C4-2B (cell line): ENCODE data around the gene ADCY2.

Experiments
- H3K27ac ChIP-seq: fragments of 450-650 bp; 2 replicates; pipeline ENCODE4 v1.5.1; 2017
- ZFX ChIP-seq: fragments of 450-650 bp; IDR thresholded peaks from 2 replicates; pipeline ENCODE4 v1.6.1; 2017
- TF ChIP-seq, protein P1 (sequence below): fragments of 450-650 bp; conservative IDR thresholded peaks from 2 replicates; pipeline ENCODE4 v1.5.1; 2017; ENCODE audit warnings: mild to moderate bottlenecking

ADCY2 gene

DNA sequence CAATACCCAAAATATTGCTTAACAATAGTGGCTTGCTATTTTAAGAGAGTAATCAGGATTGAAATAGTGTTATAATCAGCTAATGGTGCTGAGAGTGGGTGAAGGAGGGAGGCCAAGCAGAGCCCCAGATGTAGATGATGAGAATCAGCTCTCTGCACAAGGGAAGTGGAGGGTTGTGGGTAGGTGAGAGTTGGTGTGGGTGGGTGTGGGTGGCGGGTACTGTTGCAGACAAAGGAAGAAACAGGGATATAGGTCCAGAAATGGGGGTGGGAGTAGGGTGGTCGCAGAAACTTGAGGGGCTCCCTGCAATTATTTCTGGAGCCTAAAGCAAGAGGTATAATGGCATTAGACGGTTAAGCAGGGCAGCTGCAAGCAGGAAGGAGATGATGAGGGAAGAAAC, 7.4 kb upstream of the ADCY2 start:
- no peak for TF ChIP-seq ZFX
- H3K27ac ChIP-seq: no peak overlapping the region

DNA sequence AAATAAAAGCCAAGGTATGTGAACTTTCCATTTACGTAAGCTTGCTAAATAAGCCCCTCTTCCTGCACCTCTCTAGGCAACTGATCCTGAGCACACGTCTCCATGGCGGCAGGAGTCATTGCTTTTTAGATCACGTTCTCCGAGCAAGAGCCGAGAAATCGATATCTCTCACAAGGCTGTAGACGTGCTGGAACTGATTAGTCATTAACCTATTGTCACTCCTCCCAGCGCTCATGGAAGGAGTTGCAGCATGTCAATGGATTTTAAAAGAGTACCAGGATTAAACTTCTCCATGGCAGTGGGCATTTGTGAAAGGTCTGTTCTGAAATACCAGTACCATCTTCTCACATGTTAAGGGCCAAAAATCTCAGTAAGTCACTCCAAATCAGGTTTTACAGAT, 4.7 kb upstream of the ADCY2 start:
- TF ChIP-seq, protein P1, sequence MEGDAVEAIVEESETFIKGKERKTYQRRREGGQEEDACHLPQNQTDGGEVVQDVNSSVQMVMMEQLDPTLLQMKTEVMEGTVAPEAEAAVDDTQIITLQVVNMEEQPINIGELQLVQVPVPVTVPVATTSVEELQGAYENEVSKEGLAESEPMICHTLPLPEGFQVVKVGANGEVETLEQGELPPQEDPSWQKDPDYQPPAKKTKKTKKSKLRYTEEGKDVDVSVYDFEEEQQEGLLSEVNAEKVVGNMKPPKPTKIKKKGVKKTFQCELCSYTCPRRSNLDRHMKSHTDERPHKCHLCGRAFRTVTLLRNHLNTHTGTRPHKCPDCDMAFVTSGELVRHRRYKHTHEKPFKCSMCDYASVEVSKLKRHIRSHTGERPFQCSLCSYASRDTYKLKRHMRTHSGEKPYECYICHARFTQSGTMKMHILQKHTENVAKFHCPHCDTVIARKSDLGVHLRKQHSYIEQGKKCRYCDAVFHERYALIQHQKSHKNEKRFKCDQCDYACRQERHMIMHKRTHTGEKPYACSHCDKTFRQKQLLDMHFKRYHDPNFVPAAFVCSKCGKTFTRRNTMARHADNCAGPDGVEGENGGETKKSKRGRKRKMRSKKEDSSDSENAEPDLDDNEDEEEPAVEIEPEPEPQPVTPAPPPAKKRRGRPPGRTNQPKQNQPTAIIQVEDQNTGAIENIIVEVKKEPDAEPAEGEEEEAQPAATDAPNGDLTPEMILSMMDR: peak; percentile 6; the same call in 1 of the 2 replicates
- no peak for TF ChIP-seq ZFX
- no peak overlapping the region for H3K27ac ChIP-seq

DNA sequence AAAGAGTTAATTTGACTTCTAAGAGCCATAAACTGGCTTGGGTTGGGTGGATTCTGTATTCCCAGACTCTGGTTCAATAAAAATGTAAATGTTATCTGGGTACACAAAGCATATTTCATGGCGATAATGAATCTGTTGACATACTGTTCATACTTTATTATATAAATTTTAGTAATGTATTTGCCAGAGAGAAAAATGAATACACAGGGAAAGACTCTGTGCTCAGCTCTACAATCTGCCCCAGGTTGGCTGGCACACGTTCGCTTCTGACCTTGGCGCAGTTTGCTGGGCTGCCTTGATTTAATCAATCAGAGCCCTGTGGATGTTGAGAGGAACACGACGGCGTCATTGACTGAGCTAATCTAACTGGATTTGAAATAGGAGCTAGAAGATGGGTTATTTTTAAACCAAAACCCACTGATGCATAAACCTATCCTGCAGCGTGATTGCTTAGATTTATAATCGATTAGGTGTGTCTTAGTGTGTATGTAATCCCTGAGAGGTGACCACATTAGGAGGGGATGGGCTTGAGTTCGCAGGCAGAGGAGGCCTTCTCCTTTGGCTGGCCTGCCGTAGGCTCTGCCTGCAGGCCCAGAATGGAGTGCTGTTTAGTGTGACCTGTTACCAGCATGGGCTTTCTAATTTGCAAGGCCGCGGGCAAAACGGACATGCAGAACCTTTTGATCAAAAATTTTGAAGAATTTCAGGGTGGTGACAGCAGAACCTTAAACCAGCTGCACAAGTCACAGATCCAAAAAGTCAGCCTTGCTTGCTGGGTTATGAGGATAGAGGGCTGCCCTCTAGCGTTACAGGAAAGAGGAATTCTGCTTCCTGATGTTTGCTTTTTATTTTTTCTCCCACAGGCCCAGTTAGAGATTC, 3.9 kb upstream of the ADCY2 start:
- no peak overlapping the region for H3K27ac ChIP-seq
- no peak for TF ChIP-seq ZFX
- TF ChIP-seq, protein P1: peak; percentile 83

DNA sequence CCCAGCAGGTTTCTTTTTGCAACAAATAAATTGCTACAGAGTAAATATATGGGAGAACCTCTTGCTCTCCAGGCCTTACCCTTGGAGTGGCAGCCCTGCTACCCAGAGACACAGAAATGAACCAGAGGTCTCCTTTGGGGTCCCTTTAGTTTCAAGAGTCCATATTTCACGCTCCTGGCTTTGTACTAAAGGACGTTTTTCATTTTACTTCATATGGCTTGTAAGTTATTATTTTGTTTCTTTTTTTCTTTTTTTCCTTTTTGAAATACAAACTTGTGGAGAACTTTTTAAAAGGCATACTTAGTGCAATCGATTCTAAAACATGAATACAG, 3.3 kb upstream of the ADCY2 start:
- H3K27ac ChIP-seq: no peak overlapping the region
- TF ChIP-seq ZFX: no peak
- TF ChIP-seq, protein P1: peak; percentile 61

DNA sequence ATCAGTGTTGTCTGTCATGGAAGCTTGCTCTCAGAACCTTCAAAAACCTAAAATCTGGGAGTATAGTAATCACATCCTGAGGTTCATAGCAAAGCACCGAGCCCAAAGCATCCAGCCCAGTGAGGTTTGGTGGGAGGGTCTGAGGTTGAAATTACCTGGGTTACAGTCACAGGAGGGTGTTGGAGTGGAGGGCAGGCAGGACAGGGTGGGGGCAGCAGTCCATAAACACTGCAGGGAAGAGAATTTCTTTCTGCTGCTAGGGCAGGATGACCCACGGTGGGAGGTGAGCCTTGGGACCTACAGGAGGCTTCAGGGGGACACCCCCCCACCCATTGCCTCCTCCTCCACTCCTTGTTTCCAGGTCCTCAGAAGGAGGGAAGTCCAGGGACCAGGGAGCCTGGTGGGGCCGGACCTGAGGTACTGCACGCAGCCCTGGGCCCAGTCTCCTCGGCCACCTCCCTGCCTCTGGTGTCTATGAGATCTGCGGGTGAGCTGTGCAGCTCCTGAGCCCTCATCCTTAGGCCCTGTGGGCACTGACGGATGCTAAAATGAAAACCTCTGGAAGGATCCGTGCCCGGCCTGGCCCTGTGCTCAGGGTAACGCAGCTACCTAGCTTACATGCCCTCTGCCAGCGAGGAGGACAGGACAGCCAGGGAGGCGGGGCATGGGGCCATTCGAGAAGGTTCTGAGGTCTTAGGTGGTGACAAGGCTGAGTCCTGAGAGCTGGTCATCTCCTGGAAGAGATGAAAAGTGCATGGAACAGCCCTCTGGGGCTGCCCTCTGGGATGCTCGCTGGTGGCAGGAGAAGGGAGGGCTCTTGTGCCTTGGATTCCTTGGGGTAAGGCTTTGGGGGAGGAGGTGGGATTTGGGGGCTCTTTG, 1.8 kb upstream of the ADCY2 start:
- TF ChIP-seq, protein P1: no peak
- TF ChIP-seq ZFX: no peak
- H3K27ac ChIP-seq: no peak overlapping the region

DNA sequence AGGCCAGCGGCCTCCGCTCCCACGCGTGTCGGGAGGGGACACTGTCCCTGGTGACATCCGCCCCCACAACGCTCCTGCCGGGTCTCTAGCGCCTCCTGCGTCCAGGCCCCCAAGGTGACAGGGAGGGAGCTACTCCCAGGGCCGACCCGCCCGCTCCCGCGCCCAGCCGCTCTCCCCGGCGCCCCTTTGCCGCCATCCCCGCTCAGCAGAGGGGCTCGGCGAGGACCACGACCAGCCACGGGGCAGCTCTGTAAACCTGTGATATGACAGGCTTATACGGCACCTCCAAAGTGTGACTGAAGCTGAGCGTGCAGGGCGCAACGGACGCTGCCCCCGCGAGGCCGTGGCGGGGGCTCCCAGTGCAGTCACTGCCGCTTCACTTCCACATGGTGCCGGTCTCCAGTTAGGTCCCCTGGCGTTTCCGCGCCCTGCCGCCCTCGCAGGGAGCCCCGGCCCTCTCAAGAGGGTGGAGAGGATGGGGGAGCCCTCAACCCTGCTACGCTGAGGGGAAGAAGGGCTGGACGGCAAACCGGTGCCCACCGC, 978 bp upstream of the ADCY2 start:
- no peak overlapping the region for H3K27ac ChIP-seq
- TF ChIP-seq ZFX: no peak
- TF ChIP-seq, protein P1: no peak

DNA sequence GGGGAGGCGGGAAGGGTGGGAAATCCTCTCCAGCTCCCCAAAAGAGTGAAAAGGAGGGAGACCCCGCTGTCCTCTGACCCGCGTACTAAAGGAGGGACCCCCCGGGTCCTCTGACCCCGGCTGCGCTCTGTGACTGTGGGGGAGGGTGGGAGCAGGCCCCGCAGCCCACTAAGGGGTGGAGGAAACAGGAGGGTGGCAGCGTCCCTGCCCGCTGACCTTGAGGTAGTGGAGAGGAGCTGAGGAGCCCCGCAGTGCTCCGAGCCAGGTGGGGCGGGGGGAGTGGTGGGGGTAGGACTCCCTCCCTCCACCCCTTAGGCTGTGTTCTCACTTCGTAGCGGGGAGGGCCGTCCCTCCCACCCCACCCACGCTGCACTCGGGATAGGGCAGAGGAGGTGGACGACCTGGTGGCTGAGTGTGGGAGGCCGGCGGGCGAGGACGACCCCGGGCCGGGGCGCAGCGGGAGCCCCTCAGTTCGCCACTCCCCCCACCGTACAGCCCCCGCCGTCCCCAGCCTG, 449 bp upstream of the ADCY2 start:
- no peak for TF ChIP-seq ZFX
- TF ChIP-seq, protein P1: no peak
- H3K27ac ChIP-seq: no peak overlapping the region
